Upper lobe of right lung (tissue), 1 donor: Measurements from ENCODE around the gene IRX6. TPM values are rescaled to one million over a fixed set of nuclear protein-coding genes. Genes with fewer than 3 reads are reported as not detected.

Experiments
- ATAC-seq: fragments of 200-7000 bp; cut with Tn5 transposase; one replicate; pipeline ENCODE4 v1.9.1; 2020; ENCODE audit warnings: mild to moderate bottlenecking, moderate library complexity
- DNase-seq: peaks from one replicate; pipeline ENCODE4 v3.0.0-alpha.2; 2020
- H3K27ac ChIP-seq: fragments of 200-600 bp; one replicate; pipeline ENCODE4 v1.8.0; 2022
- H3K27me3 ChIP-seq: fragments of 200-600 bp; one replicate; pipeline ENCODE4 v1.8.0; 2022; ENCODE audit warnings: mild to moderate bottlenecking
- H3K36me3 ChIP-seq: fragments of 200-600 bp; one replicate; pipeline ENCODE4 v1.8.0; 2022
- H3K4me1 ChIP-seq: fragments of 200-600 bp; one replicate; pipeline ENCODE4 v1.8.0; 2022
- H3K4me3 ChIP-seq: fragments of 200-600 bp; one replicate; pipeline ENCODE4 v1.8.0; 2022; ENCODE audit warnings: mild to moderate bottlenecking
- H3K9me3 ChIP-seq: fragments of 200-600 bp; one replicate; pipeline ENCODE4 v1.8.0; 2022
- CTCF ChIP-seq: fragments of 200-600 bp; IDR thresholded peaks from one replicate; pipeline ENCODE4 v1.8.0; 2022; ENCODE audit warnings: antibody characterized with exemption
- intact Hi-C: fragments of 100-400 bp; cut with DNase I; formaldehyde crosslinking; loops from one replicate; pipeline ENCODE4 v1.11.0; 2022
- total RNA-seq: library from RNA; stranded (reverse); fragmentation: NEBNext Ultra II Directional; extraction: Animal tissue kit (Norgen Biotek cat#: 25700); gene quantifications from one replicate; pipeline ENCODE4 v1.2.1, GENCODE V29; 2021
- donor health status: DM: no; HTN: yes; CAD: no; lungs with severe emphysema.

Gene IRX6
- total RNA-seq, 1 donor from 2014 or later = 13.0 TPM

GRCh38 chr16:55350984-55351383 is 27.0 kb downstream of the IRX6 start:
- Histone ChIP-seq H3K4me1 (no peaks in the 10 kb centered on the region), H3K27me3 (no peaks in the 10 kb centered on the region), H3K4me3 (no peak overlapping the region), H3K9me3 (no peaks in the 10 kb centered on the region), H3K36me3 (no peaks in the 10 kb centered on the region), H3K27ac (no peak overlapping the region)
- DNase-seq = no peak
- TF ChIP-seq CTCF = no peak
- intact Hi-C loops = no loop called here
- ATAC-seq = no peak

GRCh38 chr16:55351936-55352335 is 27.9 kb downstream of the IRX6 start:
- Histone ChIP-seq H3K36me3 (no peaks in the 10 kb centered on the region), H3K27me3 (no peaks in the 10 kb centered on the region), H3K4me3 (no peak overlapping the region), H3K4me1 (no peaks in the 10 kb centered on the region), H3K27ac (no peak overlapping the region), H3K9me3 (no peaks in the 10 kb centered on the region)
- ATAC-seq (no peak), DNase-seq (no peak)
- no peak for TF ChIP-seq CTCF
- intact Hi-C loops = no loop called here

- DNase-seq = no peak
- Histone ChIP-seq H3K4me1 (no peaks in the 10 kb centered on the region), H3K9me3 (no peaks in the 10 kb centered on the region), H3K27me3 (no peaks in the 10 kb centered on the region), H3K36me3 (no peaks in the 10 kb centered on the region), H3K4me3 (no peak overlapping the region), H3K27ac (no peak overlapping the region)
- intact Hi-C loops = no loop called here
- no peak for TF ChIP-seq CTCF
- no peak for ATAC-seq
Measured at GRCh38 chr16:55357241-55357640, 33.2 kb downstream of the IRX6 start.

GRCh38 chr16:55359946-55360345 is 35.9 kb downstream of the IRX6 start:
- no peaks in the 10 kb centered on the region for H3K36me3 ChIP-seq
- DNase-seq = no peak
- intact Hi-C loops = no loop called here
- no peaks in the 10 kb centered on the region for H3K4me1 ChIP-seq
- no peak for TF ChIP-seq CTCF
- H3K27me3 ChIP-seq = peaks cover 4% of the 10 kb centered on the region
- no peak for ATAC-seq
- H3K9me3 ChIP-seq = no peaks in the 10 kb centered on the region
- H3K4me3 ChIP-seq = no peak overlapping the region
- H3K27ac ChIP-seq = no peak overlapping the region

- Histone ChIP-seq H3K4me3 (no peak overlapping the region), H3K36me3 (no peaks in the 10 kb centered on the region), H3K9me3 (no peaks in the 10 kb centered on the region), H3K27me3 (peaks cover 11% of the 10 kb centered on the region), H3K4me1 (no peaks in the 10 kb centered on the region), H3K27ac (no peak overlapping the region)
- DNase-seq (no peak), ATAC-seq (no peak)
- intact Hi-C loops = no loop called here
- no peak for TF ChIP-seq CTCF
Measured at GRCh38 chr16:55364811-55365210, 40.8 kb downstream of the IRX6 start.

- Histone ChIP-seq H3K4me1 (no peaks in the 10 kb centered on the region), H3K27me3 (peaks cover 26% of the 10 kb centered on the region), H3K4me3 (no peak overlapping the region), H3K27ac (no peak overlapping the region), H3K36me3 (no peaks in the 10 kb centered on the region), H3K9me3 (no peaks in the 10 kb centered on the region)
- intact Hi-C loops = no loop called here
- no peak for TF ChIP-seq CTCF
- DNase-seq = no peak
- no peak for ATAC-seq
Measured at GRCh38 chr16:55367301-55367811, 43.4 kb downstream of the IRX6 start.
